Tibial nerve (tissue), 4 donors: ENCODE measurements around the gene S100A14.

ENCODE experiments used
- EP300 ChIP-seq, 2 donors: sonication (generic); formaldehyde crosslinking; IDR thresholded peaks; one replicate each; pipeline ENCODE4 v1.6.1; 2017; ENCODE audit warnings: antibody characterized with exemption in 2 of 2, mild to moderate bottlenecking in 1 of 2
- TF ChIP-seq, protein P1 (sequence below), 5 experiments: fragments of 200-600 bp in 3 of 5; fragments of 450-650 bp in 2 of 5; sonication (generic) in 3 of 5; IDR thresholded peaks; one replicate each; pipeline ENCODE4 v1.5.1; 2016 to 2019; ENCODE audit warnings: antibody characterized with exemption in 5 of 5, mild to moderate bottlenecking in 3 of 5, moderate library complexity in 2 of 5

DNA sequence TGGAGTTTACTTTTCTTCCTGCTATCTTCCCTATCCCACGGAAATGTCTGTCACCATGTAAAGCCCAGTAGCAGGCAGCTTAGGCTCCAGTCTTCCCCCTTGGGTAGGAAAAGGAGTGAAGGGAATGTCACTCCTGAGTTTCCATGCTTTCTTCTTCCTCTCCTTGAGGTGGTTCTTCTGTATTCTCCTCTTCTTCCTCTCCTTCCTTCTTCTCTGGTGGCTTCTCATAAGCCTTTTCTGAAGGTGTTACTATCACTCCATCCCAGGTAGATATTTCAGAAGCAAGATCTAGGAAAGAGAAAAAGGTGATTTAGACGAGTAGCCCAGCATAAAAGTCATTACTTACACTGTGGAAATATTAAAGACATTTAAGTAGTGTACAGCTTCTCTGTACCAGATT is 46.1 kb upstream of the S100A14 start:
- TF ChIP-seq, protein P1, sequence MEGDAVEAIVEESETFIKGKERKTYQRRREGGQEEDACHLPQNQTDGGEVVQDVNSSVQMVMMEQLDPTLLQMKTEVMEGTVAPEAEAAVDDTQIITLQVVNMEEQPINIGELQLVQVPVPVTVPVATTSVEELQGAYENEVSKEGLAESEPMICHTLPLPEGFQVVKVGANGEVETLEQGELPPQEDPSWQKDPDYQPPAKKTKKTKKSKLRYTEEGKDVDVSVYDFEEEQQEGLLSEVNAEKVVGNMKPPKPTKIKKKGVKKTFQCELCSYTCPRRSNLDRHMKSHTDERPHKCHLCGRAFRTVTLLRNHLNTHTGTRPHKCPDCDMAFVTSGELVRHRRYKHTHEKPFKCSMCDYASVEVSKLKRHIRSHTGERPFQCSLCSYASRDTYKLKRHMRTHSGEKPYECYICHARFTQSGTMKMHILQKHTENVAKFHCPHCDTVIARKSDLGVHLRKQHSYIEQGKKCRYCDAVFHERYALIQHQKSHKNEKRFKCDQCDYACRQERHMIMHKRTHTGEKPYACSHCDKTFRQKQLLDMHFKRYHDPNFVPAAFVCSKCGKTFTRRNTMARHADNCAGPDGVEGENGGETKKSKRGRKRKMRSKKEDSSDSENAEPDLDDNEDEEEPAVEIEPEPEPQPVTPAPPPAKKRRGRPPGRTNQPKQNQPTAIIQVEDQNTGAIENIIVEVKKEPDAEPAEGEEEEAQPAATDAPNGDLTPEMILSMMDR (IDR thresholded peaks at IDR 0.05) = no peak
- no peak for TF ChIP-seq EP300 (IDR thresholded peaks at IDR 0.05)
